NOMO-1 (cell line): Measurements from ENCODE around the gene SIVA1.

Experiments
- DNase-seq, 2 experiments: peaks; one replicate each; lab custom pipeline; 2025; ENCODE audit not compliant: unreplicated experiment in 2 of 2; lab: John Stamatoyannopoulos, UW

SIVA1 gene

DNA sequence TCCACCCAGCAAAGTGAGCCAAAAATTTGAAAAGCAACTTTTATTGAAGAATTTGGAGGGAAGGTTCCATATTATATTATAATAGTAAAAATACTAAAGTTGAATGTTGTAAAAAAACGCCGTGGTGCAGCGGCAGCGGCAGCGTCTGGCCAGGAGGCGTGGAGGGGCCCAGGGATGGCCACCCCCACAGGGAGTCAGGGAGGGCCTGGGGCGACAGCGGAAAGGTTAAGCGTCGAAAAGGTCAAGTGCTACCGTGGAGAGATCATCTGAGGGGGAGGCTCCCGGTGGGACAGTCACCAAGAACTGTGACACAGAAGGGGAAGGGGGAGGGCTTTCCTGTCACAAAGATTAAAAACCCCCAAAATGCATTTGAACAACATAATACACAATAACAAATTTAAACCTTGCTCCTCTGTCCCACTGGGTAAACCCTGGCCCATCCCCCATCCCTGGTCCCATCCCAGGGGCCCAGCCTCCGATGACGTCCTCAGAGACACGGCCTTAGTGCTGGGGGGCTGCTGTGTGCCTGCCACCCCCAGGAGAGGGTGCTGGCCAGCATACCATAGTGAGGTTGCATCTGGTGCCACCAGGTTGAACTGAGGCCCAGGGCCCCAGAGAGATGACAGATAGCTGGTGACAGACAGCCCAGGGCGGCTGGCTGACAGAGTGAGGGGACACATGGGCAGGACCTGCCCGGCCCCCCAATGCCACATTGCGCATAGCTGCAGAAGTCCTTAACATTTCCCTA is 16.6 kb downstream of the SIVA1 start:
- DNase-seq, result no peak

DNA sequence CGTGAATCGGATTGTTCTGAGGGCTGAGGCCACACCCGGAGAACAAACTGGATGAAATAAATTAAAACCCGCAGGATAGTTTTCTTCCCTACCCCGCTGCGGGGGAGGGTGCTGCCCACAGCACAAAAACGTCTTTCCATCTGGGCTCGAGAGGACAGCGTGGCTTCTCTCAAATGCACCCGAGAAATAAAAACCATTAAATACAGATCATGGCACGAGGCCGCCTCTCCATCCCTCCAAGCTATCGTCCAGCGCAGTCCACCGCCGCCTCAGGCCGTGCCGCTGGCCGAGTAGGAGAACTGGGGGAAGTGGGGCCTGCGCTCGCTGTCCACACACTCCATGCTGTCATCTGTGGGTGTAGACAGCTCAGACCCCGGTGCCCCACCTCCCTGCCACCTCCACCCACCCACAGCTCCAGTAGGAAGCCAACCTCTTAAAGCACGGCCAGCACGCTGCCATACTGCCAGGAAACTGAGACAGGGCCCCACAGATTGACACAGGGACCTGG is 17.2 kb downstream of the SIVA1 start:
- no peak for DNase-seq

DNA sequence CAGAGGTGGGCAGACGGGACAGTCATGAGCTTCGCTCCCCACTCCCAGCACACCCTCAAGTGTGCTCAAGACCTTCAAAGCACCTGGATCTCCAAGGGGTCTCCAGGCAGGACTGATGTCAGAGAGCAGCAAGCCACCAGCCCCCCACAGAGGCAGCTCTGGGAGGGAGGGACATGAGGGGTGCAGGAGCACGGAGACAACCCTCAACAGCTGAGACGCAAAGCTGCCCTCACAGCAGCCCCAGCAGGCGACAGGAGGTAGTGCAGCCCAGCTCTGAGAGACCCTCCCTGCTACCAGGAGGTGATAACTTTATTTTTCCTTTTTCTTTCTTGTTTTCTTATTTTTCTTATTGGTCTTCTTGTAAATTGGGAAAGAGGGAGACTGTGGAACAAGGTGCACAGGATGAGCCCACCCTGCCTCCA is 17.9 kb downstream of the SIVA1 start:
- no peak for DNase-seq

DNA sequence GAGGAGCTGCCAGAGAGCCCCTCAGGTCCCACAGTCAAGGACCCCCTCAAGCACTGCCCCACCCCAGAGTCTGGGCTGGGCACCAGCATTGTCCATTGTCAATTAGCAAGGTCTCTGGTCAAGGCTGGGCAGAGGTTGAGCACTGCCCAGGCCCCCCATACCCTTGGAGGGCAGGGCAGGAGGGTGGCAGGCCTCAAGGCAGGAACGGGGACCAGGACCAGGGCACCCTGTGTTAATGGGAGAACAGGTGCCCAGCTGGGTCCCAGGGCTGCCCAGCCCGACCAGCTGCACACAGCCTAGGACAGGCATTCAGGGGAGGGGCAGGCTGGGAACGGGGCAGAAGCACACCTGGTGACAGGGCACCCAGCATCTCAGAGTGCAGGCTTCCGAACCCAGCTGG is 18.4 kb downstream of the SIVA1 start:
- DNase-seq, result no peak

DNA sequence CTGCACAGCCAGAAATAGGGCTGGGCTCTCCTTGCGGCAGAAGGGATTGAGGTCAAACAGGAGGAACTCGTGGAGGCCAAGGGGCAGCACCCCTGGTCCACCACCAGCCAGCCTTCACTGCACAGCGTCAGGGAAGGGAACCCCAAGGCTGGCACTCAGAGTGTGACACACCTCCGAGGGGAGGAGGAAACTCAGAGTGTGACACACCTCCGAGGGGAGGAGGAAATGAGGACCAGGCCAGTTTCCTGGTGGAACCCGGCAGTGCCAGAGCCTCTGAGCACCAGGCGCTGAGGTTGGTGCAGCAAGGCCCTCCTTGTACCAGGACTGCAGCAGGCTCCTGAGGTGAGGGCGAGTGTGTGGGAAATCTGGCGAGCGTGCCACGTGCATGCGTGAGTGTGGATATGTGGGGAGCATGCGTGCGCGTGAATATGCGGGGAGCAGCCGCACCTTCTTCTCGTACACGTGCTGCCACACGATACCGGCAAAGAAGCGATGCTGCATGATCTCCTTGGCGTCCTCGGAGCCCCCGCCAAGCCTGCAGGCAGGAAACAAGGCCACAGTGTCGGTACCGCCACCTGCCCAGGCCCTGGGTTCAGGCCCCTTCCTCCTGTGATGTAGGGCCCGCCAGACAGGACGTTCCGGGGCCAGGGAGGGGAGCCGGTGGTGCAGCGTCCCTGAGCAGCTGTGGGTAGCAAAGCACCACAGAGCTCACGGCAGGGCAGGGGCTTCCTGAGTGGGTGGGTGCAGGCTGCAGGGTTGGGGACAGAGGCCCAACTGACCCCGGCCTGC is 19.2 kb downstream of the SIVA1 start:
- DNase-seq, result no peak

DNA sequence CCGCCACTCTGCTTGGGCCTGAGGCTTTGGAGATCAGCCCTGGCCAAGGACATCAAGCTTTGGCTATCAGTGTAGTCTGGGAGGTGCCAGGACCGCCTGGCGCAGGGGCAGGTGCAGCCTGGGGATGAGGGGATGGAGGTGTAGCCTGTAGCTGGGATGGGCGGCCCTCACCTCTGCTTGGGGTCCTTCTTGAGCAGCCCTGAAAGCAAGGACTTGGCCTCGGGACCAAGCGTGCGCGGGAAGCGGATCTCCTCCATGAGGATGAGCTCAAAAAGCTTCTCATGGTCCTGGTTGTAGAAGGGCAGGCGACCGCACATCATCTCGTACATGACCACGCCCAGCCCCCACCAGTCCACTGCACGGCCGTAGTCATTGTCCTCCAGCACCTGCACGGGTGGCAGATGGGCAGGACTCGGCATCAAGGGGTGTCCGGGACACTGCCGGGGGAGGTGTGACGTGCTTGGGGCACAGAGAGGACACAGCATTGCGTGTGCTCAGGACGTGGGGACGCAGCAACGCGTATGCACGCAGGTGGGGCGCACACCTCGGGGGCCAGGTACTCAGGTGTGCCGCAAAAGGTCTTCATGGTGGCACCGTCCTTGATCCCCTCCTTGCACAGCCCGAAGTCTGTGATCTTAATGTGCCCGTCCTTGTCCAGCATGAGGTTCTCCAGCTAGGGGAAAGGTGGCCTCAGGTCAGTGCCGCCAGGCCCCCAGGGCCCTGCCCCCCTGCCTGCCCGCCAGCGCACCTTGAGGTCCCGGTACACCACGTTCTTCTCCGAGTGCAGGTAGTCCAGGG is 20.0 kb downstream of the SIVA1 start:
- no peak for DNase-seq

DNA sequence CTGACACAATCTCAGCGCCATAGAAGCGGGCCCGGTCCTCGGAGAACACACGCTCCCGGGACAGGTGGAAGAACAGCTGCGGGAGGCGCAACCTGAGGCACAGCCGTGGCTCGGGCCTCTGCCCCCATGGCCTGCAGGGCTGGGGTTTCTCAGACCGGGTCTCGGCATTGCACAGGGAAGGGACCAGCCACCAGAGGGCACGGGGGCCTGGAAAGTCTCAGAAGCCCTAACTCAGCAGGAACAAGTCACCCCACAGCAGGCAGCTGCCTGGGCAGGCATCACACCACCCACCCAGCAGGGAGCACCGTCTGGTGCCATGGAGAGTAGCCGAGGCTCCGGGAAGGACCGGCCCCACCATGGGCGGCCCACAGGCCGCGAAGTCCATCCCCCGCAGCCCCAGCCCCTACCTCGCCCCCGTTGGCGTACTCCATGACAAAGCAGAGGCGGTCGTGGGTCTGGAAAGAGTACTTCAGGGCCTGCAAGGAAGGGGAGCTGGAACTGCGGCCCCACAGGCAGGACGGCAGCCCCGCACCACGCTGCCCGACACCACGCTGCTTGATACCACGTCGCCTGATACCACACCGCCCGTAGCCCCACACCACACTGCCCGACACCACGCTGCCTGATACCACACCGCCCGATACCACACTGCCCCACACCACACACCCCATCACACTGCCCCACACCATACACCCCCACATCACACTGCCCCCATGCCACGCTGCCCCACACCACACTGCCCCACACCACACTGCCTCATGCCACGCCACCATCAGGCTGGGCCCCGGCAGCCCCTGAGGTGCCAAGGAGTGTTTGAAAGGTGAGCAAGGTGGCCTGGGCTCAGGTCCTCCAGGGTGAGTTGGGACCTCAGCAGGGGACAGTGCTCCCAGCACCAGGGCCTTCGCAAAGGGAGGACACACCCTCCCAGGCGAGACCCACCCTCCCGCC is 20.8 kb downstream of the SIVA1 start:
- no peak for DNase-seq

DNA sequence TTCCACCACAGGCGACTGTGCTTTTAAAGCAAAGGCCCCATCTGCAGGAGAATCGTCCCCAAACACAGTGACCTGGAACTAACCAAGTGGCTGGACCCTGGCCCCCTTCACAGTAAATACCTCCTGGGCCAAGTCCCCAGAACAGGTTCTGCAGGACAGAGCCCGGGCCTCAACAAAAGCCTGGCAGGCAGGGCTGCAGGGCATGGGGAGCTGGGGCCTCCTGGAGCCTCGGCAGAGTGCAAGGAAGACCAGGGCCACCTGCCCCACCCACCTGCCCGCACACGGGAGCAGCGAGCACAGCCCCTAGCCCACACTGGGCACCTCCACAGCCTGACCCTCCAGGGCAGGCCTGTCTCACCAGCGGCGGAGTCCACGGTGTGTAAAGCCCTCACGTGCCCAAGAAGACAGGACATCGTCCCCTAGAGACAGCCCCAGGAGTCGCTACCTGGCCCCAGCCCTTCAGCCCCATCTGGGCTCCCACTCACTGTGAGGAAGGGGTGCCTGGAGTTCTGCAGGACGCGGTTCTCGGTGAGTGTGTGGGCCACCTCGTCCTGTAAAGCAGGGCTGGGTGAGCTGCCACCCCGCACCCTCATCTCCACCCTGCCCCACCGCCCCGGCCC is 21.6 kb downstream of the SIVA1 start:
- DNase-seq, result no peak

DNA sequence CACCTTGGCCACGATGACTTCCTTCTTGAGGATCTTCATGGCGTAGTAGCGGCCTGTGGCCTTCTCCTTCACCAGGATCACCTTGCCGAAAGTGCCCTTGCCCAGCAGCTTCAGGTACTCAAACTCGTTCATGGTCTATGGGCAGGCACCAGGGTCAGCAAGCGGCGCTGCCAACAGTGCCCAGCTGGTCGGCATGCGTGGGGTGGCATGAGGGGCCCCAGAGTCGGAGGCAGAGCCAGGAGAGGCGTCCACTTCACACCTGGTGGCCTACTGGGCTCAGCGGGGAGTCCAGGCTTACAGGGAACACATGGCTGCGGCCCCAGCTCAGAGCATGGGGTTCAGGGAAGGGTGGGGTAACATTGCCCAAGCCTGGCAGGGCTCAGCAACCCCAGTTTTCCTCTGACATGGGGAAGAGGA is 22.1 kb downstream of the SIVA1 start:
- no peak for DNase-seq

DNA sequence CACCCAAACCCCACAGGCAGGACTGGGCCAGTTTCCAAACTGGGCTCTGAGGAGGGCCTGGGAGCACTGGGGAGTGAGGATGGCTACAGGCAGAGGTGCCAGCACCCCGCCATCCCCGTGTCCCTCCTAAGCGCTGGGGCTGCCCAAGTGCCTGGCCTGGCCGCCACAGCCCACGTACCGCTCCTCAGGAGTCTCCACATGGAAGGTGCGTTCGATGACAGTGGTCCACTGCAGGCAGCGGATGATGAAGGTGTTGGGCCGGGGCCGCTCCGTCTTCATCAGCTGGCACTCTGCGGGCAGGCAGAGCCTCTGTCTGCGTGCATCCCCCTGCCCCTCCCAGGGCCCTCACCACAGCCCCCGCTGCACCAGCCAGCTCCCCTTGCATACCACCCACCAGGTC is 23.5 kb downstream of the SIVA1 start:
- no peak for DNase-seq

DNA sequence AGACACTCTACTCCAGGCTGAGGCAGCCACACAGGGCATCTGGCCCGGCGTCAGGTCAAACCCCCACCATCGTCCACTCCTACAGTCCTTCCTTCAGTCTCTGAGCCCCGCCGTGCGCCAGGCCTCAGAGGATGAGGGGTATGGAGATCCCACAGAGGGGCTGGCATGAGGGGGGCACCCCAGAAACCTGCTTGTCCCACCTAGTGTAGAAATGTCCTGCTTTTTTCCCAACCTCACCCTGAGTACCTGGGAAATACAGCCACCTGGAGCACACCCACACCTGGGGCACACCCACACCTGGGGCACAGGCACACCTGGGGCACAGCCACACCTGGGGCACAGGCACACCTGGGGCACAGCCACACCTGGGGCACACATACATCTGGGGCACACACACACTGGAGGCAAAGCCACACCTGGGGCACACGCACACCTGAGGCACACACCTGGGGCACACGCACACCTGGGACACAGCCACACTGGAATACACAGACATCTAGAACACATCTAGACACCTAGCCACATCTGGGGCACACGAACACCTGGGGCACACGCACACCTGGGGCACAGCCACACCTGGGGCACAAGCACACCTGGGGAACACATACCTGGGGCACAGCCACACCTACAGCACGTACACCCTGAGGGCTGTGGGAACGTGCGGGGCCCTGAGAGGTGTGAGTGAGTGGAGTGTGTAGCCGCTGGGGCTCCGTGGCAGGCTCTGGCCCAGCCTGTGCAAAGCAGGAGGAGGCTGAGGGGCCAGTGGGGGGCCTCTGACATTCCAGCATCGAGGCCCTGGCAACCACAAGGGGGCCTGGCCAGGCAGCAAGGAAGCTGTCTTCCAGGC is 24.2 kb downstream of the SIVA1 start:
- DNase-seq, result no peak

DNA sequence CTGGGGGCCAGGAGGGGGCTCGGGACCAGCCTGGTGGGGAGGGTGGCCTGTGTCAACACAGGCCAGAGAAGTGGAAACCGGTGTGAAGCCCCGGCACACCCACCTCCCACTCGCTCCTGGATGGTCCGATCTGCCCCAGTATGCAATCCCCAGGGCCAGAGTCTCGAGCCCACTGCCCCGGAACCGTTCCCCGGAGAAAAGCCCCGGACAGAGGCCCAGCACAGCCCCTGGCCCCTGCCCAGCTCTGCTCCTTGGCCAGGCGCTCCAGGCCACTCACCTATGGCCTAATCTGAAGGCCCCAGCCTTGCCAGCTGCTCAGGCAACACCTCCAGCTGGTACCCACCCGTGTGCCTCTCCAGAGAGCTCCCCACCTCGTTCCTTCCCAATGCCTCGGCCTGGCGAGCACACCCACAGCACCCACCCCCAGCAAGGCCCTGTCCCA is 24.9 kb downstream of the SIVA1 start:
- DNase-seq, result no peak

DNA sequence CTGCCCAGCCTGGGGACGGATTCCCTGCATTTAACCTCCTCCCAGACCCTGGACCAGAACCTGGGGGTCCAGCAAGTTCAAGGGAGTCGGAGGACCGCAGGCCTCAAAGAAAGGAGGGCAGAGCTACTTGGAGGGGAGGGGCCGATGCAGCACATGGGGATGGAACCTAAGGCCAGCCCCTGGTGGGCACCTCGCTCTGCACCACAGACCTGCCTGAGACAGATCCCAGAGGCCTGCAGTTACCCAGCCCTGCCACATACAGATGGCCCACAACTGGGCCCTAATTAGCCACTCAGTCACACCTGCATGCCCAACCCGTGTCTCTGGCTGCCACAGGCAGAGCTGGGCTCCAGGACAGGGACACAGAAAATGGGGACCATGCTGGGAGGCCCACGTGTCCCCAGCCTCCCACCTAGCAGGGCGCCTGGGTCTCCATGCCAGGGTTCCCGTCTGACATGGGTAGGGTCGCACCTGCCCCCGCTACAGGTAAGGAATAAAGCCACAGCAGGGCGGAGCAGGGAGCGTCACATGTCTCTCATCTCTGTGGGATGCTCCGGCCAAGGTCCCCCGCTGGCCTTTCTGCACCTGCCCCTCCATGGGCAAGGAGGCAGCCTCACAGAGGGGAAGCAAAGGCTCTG is 25.9 kb downstream of the SIVA1 start:
- no peak for DNase-seq

DNA sequence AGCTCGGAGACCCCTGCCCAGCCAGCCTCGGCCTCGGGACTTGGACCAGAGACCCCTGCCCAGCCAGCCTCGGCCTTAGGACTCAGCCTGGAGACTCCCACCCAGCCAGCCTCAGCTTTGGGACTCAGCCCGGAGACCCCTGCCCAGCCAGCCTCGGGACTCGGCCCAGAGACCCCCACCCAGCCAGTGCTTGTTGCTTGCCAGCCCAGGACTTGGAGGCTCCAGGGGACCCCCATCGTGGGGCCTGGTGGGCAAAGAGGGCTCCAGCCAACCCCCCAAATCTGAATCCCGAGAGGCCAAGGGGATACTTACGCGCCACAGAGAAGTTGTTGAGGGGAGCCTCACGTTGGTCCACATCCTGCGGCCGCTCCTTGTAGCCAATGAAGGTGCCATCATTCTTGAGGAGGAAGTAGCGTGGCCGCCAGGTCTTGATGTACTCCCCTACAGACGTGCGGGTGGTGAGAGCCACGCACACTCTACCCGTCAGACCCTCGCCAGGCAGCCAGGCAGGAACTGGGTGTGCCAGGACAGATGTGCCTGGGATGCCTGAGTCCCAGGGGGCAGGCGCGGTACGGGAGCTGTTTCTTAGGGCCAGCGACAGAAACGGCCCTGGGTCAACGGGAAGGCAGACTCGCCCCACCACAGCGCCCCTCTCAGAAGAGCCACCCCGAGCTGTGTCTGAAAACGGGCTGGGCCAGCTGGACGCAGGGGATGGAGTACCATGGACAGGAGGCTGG is 27.0 kb downstream of the SIVA1 start:
- no peak for DNase-seq

DNA sequence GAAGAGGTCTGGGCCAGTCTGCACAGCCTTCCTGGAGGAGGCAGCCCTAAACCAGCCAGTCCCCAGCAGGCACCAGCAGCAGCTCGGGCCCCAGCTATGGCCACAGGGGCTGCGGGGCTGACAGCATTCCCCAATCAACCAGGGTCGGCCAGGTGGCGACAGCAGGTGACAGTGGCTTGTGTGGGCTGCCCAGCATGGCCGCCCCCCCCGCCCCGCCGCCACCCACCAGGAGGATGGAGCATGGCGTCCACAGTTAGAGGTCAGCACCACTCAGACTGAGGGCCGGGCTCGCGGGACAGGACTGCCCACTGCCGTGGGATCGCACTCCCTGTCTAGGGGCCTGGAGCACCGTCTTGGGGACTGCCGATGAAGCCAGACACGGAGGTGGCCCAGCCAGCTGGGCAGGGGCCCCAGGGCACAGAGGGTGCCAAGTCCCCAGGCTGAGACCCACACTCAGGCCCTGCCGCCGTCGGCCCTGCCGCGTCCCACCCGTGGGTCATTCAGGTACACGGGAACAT is 27.6 kb downstream of the SIVA1 start:
- no peak for DNase-seq

DNA sequence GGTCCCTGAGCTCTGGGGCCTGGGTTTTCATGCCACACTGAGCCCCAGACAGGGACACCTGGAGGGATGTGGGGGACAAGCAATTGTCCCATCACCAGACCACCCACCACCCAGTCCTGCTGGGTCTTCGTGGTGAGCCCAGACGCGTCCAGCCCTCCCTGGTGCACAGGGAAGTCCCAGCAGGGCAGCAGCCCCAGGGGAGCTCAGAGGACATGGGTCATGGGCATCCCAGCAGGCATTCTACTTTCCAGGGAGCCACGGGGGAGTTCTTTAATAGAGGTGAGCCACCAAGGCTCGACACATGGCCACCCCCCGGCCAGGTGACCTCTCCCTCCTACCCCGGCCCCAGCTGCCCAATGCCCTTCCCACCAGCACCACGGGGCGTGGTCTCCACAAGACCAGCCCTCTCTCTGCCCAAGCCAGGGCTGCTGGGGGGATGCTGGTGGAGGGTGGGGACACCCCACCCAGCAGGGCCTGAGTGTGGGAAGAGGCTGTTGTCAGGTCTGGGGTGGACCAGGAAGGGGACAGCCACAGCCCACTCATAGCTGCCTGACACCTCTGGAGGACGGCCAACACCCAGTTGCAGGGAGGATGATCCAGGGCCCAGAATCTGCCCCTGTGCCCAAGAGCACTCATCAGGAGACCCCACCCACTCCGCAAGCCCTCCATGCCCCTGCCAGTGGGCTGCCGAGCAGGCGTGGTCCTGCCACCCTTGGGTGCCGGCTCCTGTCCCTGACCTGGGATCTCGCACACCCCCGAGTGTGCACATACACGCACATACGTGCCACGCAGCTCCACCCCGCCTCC is 28.5 kb downstream of the SIVA1 start:
- no peak for DNase-seq
